ENCODE results near the gene RGS4. TPM values are rescaled to one million over a fixed set of nuclear protein-coding genes. Genes with fewer than 3 reads are reported as not detected.
A peak's percentile ranks its signal among the peaks of the same experiment; 100 is the strongest.

The RGS4 gene
- total RNA-seq (2021) (0.41 to 3.2 TPM (median 0.92 TPM) in 3 replicates), Bru-seq, nascent RNA (percentile 40 among the genes with signal in this experiment)
- long read RNA-seq, experiment 1, partial matches to known transcripts, result 0 of 3 reads
- long read RNA-seq, experiment 1, other reads (novel, unspliced or antisense), result 0 of 3 reads
- long read RNA-seq, experiment 2, partial matches to known transcripts, result 0 of 2 reads
- long read RNA-seq, experiment 2, other reads (novel, unspliced or antisense), result 1 of 2 reads
- long read RNA-seq, experiment 3, partial matches to known transcripts, result 0 of 3 reads
- long read RNA-seq, experiment 3, other reads (novel, unspliced or antisense), result 0 of 3 reads

DNA sequence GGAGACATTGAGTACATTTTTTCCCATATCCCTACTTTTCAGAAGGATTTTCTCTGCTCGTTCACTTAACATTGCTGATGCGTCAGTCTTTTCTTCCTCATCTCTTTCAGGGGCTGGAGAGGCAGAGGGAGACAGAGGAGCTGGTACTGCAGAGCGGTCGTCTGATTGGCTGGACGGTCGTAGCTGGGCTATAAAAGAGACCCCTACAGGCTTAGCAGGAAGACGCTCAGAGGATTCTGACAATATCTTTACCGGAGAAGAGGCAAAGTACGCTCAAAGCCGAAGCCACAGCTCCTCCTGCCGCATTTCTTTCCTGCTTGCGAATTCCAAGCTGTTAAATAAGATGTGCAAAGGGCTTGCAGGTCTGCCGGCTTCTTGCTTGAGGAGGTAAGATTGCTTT is at the start of gene RGS4:
Gene RGS4, plus strand, starts transcription at position 220 of the 400 bp plus-strand sequence. Its CDS starts 124 bp downstream, at position 344.
- no peaks in the 10 kb centered on the region for H3K27me3 Mint-ChIP-seq (ENCODE audit: low read depth)

DNA sequence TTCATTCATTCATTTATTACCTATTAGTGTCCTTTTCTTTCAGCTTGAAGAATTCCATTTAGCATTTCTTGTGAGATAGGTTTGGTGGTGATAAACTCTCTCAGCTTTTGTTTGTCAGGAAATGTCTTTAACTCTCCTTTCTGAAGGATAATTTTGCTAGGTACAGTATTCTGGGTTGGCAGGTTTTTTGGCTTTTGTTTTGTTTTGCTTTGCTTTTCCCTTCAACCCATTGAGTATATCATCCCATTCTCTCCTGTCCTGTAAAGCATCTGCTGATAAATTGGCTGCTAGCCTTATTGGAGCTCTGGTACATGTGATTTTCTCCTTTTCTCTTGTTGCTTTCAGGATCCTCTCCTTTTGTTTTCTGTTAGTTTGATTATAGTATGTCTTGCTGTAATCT is 47.0 kb upstream of the RGS4 start:
- POLR2A ChIA-PET, result no interaction called here
- CTCF ChIA-PET, result no interaction called here
- H3K27ac Mint-ChIP-seq, result no peak overlapping the region
- TF ChIP-seq ZMAT4 (CRISPR knock-in tag; IDR thresholded peaks at IDR 0.05), result no peak
- TF ChIP-seq SMAD4 (CRISPR knock-in tag; IDR thresholded peaks at IDR 0.05), result no peak
- TF ChIP-seq, protein P1, sequence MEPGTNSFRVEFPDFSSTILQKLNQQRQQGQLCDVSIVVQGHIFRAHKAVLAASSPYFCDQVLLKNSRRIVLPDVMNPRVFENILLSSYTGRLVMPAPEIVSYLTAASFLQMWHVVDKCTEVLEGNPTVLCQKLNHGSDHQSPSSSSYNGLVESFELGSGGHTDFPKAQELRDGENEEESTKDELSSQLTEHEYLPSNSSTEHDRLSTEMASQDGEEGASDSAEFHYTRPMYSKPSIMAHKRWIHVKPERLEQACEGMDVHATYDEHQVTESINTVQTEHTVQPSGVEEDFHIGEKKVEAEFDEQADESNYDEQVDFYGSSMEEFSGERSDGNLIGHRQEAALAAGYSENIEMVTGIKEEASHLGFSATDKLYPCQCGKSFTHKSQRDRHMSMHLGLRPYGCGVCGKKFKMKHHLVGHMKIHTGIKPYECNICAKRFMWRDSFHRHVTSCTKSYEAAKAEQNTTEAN (CRISPR knock-in tag; IDR thresholded peaks at IDR 0.05), result no peak
- no peak for TF ChIP-seq IRF1 (CRISPR knock-in tag; IDR thresholded peaks at IDR 0.05)
- TF ChIP-seq, protein P2, sequence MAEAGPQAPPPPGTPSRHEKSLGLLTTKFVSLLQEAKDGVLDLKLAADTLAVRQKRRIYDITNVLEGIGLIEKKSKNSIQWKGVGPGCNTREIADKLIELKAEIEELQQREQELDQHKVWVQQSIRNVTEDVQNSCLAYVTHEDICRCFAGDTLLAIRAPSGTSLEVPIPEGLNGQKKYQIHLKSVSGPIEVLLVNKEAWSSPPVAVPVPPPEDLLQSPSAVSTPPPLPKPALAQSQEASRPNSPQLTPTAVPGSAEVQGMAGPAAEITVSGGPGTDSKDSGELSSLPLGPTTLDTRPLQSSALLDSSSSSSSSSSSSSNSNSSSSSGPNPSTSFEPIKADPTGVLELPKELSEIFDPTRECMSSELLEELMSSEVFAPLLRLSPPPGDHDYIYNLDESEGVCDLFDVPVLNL (CRISPR knock-in tag; IDR thresholded peaks at IDR 0.05; ENCODE audit: borderline replicate concordance, low read depth), result no peak
- no peak for TF ChIP-seq MLX (CRISPR knock-in tag; IDR thresholded peaks at IDR 0.05)
- TF ChIP-seq ZNF512 (CRISPR knock-in tag; IDR thresholded peaks at IDR 0.05; ENCODE audit: borderline replicate concordance), result no peak
- TF ChIP-seq, protein P3, sequence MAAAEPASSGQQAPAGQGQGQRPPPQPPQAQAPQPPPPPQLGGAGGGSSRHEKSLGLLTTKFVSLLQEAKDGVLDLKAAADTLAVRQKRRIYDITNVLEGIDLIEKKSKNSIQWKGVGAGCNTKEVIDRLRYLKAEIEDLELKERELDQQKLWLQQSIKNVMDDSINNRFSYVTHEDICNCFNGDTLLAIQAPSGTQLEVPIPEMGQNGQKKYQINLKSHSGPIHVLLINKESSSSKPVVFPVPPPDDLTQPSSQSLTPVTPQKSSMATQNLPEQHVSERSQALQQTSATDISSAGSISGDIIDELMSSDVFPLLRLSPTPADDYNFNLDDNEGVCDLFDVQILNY (CRISPR knock-in tag; IDR thresholded peaks at IDR 0.05), result no peak
- no peak for TF ChIP-seq GABPB1 (CRISPR knock-in tag; IDR thresholded peaks at IDR 0.05)
- TF ChIP-seq SP1 (CRISPR knock-in tag; conservative IDR thresholded peaks at IDR 0.05), result no peak
- no peak for TF ChIP-seq SMAD3 (CRISPR knock-in tag; IDR thresholded peaks at IDR 0.05; ENCODE audit: borderline replicate concordance)
- no peak for ATAC-seq
- no peak for DNase-seq (ENCODE audit: low spot score)
- H3K4me3 Mint-ChIP-seq, result no peak overlapping the region
- H3K36me3 Mint-ChIP-seq, result peaks cover 12% of the 10 kb centered on the region
- peaks cover 19% of the 10 kb centered on the region for H3K9me3 Mint-ChIP-seq
- peaks cover 7% of the 10 kb centered on the region for H3K4me1 Mint-ChIP-seq
- no peaks in the 10 kb centered on the region; the same call in 1 of the 2 replicates for H3K27me3 Mint-ChIP-seq (ENCODE audit: low read depth)

More for the DNA sequence above, at the start of gene RGS4:
- H3K4me3 Mint-ChIP-seq, result peak within 1 kb of the TSS; percentile 58
- no peak within 1 kb of the TSS for H3K27ac Mint-ChIP-seq
- peak; percentile 100 for ATAC-seq
- CTCF ChIA-PET, result interaction anchor here (0.6 to 4.2 kb wide), 36 partner anchors 9 to 253 kb away, joined by 3 to 48 read pairs (median 6); partner anchors contain the start of genes CCDC190, NUF2 and RGS5
- no peaks in the 10 kb centered on the region for H3K36me3 Mint-ChIP-seq
- DNase-seq (ENCODE audit: low spot score), result peak; percentile 72
- POLR2A ChIA-PET, result interaction anchor here (1.0 to 1.3 kb wide), 2 partner anchors 13 to 253 kb away, joined by 3 to 5 read pairs; partner anchors contain the start of gene NUF2
- no peaks in the 10 kb centered on the region for H3K9me3 Mint-ChIP-seq
- peaks cover 22% of the 10 kb centered on the region for H3K4me1 Mint-ChIP-seq
- TF ChIP-seq FOXJ3 (CRISPR knock-in tag; IDR thresholded peaks at IDR 0.05; ENCODE audit: borderline replicate concordance) (no peak), ZNF263 (CRISPR knock-in tag; IDR thresholded peaks at IDR 0.05; ENCODE audit: low read depth) (no peak), NFYB (CRISPR knock-in tag; conservative IDR thresholded peaks at IDR 0.05; ENCODE audit: low read depth) (0 out of 2 replicates have a peak, but pooled peaks have one; percentile 13), TCF7 (CRISPR knock-in tag; IDR thresholded peaks at IDR 0.05; ENCODE audit: low read depth) (no peak), GTF2I (CRISPR knock-in tag; conservative IDR thresholded peaks at IDR 0.05) (no peak)
